NCI-H2171 treated with DMSO at 0.1 percent for 48 hours (cell line): ENCODE measurements around the gene PPP2R1B.
"Not testable (repeated sequence)": the region's sequence is repeated elsewhere in the genome, so short reads cannot be mapped to it uniquely, and the experiment has no call there.

Experiments used
- DNase-seq: peaks from one replicate; lab custom pipeline; 2025; lab: John Stamatoyannopoulos, UW

The PPP2R1B gene

GRCh38 chr11:111726301-111726713 is 39.9 kb downstream of the PPP2R1B start:
- no peak for DNase-seq

DNA sequence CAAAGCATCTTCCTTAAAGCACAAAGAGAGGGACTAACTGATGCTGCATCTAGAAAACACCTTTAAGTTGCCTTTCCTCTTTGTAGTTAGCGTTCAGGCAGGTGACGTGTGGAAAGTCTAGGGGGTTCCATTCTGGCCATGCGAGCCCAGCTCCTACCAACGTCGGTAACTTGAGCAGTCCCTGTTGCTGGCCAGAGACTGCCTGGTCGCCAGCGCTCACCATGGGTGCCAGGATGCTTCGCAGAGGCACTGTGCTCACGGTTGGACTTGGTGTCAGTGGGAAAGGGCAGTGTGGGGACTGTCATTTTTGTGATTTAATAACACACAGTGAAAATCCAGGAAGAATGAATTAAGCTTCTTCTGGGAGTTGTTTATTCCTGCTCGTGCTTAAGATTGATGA is 40.6 kb downstream of the PPP2R1B start:
- no peak for DNase-seq

GRCh38 chr11:111724615-111725129 is 41.5 kb downstream of the PPP2R1B start:
- no peak for DNase-seq

GRCh38 chr11:111723595-111723994 is 42.6 kb downstream of the PPP2R1B start:
- no peak for DNase-seq

GRCh38 chr11:111722501-111722900 is 43.7 kb downstream of the PPP2R1B start:
- peak; percentile 89 for DNase-seq

DNA sequence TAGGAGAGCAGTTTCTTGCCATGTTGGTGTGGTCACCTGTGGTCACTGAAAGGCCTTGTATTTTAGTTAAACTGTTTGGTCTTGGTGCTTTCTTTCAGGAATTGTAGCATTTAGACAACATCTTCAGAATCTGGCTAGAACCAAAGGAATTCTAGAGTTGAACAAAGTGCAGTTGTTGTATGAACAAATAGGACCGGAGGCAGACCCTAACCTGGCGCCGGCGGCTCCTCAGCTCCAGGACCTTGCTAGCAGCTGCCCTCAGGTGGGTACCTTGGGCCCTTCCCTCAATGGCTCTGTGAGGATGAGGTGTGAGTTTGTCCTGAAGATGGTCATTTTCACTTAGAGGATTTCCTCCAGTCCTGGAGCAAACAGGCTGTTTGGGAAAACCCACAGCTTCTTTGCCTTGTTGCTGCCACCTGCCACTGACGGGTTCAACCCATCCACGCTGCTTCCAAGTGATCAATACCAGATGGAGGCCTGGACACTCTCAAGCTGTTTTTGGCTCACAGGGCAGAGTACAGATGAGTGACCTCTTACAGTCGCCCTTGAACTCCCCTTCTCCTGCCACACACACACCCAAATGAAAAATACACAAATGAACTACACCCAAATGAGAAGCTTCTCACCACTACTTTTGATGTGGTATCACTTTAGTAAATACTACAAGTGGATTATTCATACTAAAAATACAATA is 45.2 kb downstream of the PPP2R1B start:
- no peak for DNase-seq

DNA sequence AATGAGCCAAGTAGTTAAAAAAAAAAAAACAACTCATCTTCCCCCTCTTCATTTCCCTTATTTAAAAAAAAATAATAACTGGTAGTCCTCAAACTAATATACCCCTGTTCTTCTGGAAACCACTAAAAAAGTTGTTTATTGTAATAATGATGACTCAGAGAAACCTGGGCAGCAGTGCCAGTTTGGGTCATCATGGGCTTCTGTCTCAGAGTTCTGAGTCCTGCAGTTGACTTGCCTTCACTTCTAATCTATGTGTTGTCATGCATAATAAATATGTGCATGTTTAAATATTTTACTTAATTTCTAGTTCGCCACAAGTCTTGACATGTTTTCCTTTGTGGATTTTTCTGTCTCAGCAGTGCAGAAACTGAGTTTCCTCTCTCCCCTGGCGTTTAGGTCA is 46.8 kb downstream of the PPP2R1B start:
- no peak for DNase-seq

GRCh38 chr11:111718859-111719258 is 47.3 kb downstream of the PPP2R1B start:
- DNase-seq = peak; percentile 54

DNA sequence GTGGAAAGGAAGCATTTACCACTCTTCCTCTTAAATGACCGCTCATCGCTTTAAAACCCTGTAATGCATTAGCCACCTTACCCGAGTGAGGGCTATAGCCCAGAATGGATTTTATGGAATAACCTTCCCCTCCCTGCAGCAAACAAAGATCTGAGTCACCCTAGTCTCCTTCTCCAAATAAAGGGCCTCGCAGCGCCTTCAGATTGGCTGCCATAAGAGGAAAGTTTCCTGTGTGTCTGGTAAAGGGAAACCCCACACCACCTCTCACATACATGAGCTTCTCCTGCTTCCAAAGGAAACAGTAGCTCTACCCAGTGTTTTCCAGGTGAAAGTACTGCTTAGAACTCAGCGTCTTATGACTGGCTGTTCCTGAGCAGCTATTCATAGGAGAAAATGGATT is 47.8 kb downstream of the PPP2R1B start:
- DNase-seq = no peak

GRCh38 chr11:111717660-111718059 is 48.5 kb downstream of the PPP2R1B start:
- not testable (repeated sequence) for DNase-seq

DNA sequence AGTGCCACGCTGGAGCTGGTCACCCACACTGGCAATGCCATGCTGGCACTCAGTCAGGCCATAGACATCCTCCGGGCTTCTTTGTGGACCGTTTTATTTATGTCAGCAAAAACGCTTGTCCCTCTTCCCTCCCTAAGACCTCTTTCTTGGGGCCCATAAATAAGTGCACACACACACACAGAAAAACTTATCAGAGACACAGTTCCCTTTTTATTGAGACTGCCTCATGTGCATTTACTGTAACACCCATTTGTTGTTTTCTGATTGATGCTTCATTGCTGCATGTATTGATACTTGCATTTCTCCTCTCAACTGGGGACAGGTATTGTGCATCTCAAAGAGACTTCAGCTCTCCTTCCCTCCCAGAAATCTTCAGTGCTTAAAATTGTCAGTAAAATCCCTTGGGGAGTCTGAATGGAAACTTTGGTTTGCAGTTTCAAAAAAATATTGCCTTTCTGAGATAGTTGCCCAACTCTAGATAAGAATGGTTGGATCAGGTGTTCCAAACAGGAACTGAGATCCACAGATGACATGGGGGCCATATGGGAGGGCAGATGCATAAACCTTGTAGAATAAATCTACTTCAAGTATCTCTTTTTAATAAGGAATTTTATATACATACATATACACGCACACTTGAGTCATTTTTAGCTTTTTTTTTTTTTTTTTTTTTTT is 50.9 kb downstream of the PPP2R1B start:
- DNase-seq = no peak

GRCh38 chr11:111714522-111714921 is 51.7 kb downstream of the PPP2R1B start:
- no peak for DNase-seq

GRCh38 chr11:111707691-111708067 is 58.5 kb downstream of the PPP2R1B start:
- DNase-seq = no peak

DNA sequence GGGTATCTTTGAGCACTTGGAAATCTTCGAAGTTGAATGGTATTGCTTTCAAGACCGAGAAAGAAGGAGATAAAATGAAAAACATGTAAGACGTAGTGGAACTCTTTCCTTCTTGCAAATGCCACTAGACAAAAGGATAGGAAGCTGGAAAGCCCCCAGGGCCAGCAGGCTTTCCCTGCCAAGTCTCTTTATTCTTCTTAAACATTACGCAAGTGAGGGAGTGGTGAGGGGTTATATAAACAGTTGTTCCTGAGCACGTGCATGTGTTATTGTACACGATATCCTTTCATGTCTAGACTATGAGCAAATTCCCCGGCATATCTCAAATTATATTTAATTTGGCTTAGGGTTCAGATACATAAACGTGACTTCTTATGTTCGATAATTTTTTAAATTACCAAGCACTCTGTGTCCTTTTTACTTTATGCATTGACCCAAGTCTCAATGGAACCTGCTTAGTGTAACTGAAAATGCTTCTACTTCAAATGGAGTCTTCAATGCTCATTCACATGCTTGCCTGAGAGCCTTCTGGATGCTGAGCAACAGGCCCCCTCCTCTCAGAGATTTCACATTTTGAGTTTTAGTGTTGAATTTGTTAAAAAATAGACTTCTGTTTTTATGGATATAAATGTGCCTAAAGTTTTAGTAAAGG is 59.0 kb downstream of the PPP2R1B start:
- no peak for DNase-seq

- no peak for DNase-seq
Measured at GRCh38 chr11:111703576-111703975, 62.6 kb downstream of the PPP2R1B start.

DNA sequence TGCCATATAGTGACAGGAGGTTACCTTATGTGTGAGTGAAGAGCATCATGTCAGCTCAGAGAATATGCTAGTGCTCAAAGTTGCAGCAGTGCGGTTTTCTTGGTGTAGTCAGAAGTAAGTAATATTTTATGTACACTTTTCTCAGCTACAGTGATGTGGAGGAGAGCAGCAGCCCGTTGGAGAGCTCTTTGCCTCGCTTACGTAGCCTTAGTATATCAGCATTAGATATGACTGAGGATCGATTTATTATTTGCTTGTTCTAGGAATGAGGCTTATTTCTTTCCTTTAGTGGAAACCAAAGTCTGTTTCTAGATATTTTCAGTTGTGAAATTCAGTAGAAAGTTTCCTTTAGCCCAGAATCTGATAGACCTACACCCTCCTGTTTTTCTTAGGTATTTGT is 63.6 kb downstream of the PPP2R1B start:
- no peak for DNase-seq

GRCh38 chr11:111700162-111700561 is 66.0 kb downstream of the PPP2R1B start:
- DNase-seq = no peak

DNA sequence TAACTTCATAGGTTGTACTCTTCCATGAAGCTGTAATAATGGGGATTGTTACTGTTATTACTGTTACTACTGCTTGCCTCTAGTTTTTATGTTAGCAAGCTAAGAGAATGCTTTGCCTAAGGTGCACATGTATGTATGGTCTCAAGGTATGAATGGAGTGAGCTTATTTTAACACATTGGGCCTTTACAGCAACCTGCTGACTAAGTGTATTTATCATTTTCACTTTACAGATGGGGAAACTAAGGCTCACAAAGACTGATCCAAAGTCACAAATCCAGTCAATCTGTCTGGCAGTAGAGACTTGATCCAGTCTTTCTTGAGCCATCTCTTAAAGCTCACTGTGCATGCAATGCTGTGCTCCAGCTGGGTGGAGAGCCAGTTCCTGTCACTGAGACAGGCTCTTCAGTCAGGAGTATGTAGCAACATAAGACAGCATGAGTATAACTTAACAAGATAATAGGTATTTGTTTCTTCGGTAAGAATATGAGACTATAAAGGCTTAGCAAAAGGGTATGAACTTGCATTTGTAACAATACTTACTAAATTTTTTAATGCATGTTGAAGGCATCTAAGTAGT is 66.5 kb downstream of the PPP2R1B start:
- no peak for DNase-seq

GRCh38 chr11:111698852-111699559 is 67.2 kb downstream of the PPP2R1B start:
- DNase-seq = no peak

DNA sequence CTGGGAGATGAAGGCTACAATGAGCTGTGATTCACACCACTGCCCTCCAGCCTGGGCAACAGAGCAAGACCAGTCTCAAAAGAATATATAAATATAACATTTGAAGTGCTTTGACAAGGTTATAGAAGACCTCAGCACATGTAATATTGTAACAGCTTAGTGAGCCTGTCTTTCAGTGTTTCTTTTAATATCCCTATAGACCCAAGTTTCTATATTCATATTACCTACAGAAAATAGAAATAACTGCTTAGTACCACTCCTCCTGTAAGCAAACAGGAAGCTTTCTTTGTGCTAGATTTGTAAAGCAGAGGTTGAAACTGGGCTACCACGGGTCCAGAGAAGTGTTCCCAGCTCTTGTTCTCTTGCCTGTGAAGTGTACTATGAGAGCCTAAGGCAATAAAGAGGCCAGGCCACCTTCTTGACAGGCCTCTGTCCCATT is 68.2 kb downstream of the PPP2R1B start:
- no peak for DNase-seq

DNA sequence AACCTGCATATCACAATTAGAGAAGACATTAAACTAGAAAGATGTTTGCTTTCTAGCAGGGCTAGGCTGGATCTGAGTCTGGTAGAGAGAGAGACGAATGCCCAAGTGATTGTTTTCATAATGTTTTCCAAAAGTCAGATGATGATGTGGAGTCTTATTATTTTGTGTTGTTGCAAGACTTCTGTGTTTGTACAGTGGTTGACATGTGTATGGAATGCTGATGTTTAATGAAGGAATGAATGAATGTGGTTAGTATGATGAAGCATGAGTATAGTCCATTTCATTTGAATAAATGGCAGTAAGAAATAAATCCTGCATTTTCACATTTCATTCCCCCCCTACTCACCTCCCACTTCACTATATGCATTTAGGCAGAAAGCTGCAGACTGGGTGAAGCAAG is 69.6 kb downstream of the PPP2R1B start:
- no peak for DNase-seq

DNA sequence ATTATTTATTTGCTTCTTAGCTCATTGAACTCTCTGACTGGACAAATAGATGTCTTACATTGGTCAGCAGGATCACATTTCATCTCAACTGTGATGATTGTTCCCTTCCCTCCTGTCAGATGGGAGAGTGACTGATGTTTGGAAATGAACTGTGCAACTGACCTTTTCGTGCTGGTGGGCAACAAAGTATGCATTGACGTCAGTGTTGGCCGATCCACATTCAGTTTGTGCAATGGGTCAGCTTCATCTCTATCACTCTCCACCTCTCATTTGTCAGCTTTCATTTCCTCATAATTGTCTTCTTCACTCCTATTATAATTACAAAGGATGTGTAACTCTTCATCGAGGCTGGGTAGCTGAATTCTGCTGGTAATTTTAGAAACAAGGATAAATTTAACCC is 71.3 kb downstream of the PPP2R1B start:
- DNase-seq = no peak
